SK-N-SH treated with all-trans-retinoic acid at 6 μM for 48 hours (cell line): ENCODE measurements around the gene MRPS33.

ENCODE experiments used
- ATAC-seq: fragments of 200-7000 bp; cut with Tn5 transposase; 3 replicates; pipeline ENCODE4 v1.9.1; 2020; ENCODE audit warnings: mild to moderate bottlenecking, moderate library complexity
- ARNTL ChIP-seq: fragments of 450-650 bp; formaldehyde crosslinking; IDR thresholded peaks from 2 replicates; pipeline ENCODE4 v1.5.0; 2020; ENCODE audit warnings: low read depth, mild to moderate bottlenecking, moderate library complexity, borderline replicate concordance
- BACH2 ChIP-seq: fragments of 250-450 bp; sonication (Bioruptor Pico); IDR thresholded peaks from 2 replicates; pipeline ENCODE4 v1.9.0; 2021; ENCODE audit warnings: mild to moderate bottlenecking, borderline replicate concordance
- CSDC2 ChIP-seq: fragments of 250-450 bp; sonication (Bioruptor Pico); IDR thresholded peaks from 2 replicates; pipeline ENCODE4 v1.5.0; 2020; ENCODE audit warnings: mild to moderate bottlenecking, moderate library complexity
- ESRRG ChIP-seq: fragments of 250-450 bp; sonication (Bioruptor Pico); IDR thresholded peaks from 2 replicates; pipeline ENCODE4 v1.6.1; 2021; ENCODE audit warnings: mild to moderate bottlenecking
- GLIS3 ChIP-seq: fragments of 250-450 bp; sonication (Bioruptor Pico); IDR thresholded peaks from 2 replicates; pipeline ENCODE4 v1.5.0; 2020; ENCODE audit warnings: mild to moderate bottlenecking, moderate library complexity
- ISL1 ChIP-seq: fragments of 250-450 bp; sonication (Bioruptor Pico); IDR thresholded peaks from 2 replicates; pipeline ENCODE4 v2.1.2; 2022; ENCODE audit warnings: mild to moderate bottlenecking, moderate library complexity
- OSR1 ChIP-seq: fragments of 250-450 bp; sonication (Bioruptor Pico); IDR thresholded peaks from 2 replicates; pipeline ENCODE4 v1.8.0; 2022; ENCODE audit warnings: moderate library complexity, mild to moderate bottlenecking, inconsistent platforms
- PATZ1 ChIP-seq: fragments of 250-450 bp; sonication (Bioruptor Pico); IDR thresholded peaks from 2 replicates; pipeline ENCODE4 v1.8.0; 2020; ENCODE audit warnings: mild to moderate bottlenecking, moderate library complexity, borderline replicate concordance
- PPARA ChIP-seq: fragments of 250-450 bp; sonication (Bioruptor Pico); IDR thresholded peaks from 2 replicates; pipeline ENCODE4 v1.5.0; 2020; ENCODE audit warnings: mild to moderate bottlenecking, borderline replicate concordance
- RARB ChIP-seq: fragments of 250-450 bp; sonication (Bioruptor Pico); IDR thresholded peaks from 2 replicates; pipeline ENCODE4 v1.8.0; 2021; ENCODE audit warnings: mild to moderate bottlenecking, moderate library complexity
- SNAI2 ChIP-seq: fragments of 250-450 bp; sonication (Bioruptor Pico); IDR thresholded peaks from 2 replicates; pipeline ENCODE4 v1.5.0; 2020; ENCODE audit warnings: mild to moderate bottlenecking, moderate library complexity
- TCF4 ChIP-seq: fragments of 250-450 bp; sonication (Bioruptor Pico); IDR thresholded peaks from 2 replicates; pipeline ENCODE4 v1.8.0; 2021; ENCODE audit warnings: mild to moderate bottlenecking, moderate library complexity, borderline replicate concordance
- TOX ChIP-seq: fragments of 250-450 bp; sonication (Bioruptor Pico); IDR thresholded peaks from 2 replicates; pipeline ENCODE4 v1.8.0; 2021; ENCODE audit warnings: mild to moderate bottlenecking, moderate library complexity, borderline replicate concordance
- TSHZ2 ChIP-seq: fragments of 250-450 bp; sonication (Bioruptor Pico); IDR thresholded peaks from 2 replicates; pipeline ENCODE4 v1.5.0; 2020; ENCODE audit warnings: mild to moderate bottlenecking, moderate library complexity
- ZC3H10 ChIP-seq: fragments of 250-450 bp; sonication (Bioruptor Pico); IDR thresholded peaks from 2 replicates; pipeline ENCODE4 v1.5.1; 2021; ENCODE audit warnings: mild to moderate bottlenecking, moderate library complexity
- ZFP3 ChIP-seq: fragments of 250-450 bp; sonication (Bioruptor Pico); IDR thresholded peaks from 2 replicates; pipeline ENCODE4 v1.5.0; 2020; ENCODE audit warnings: mild to moderate bottlenecking, moderate library complexity
- ZFP30 ChIP-seq: fragments of 450-650 bp; formaldehyde crosslinking; IDR thresholded peaks from 2 replicates; pipeline ENCODE4 v1.5.0; 2022; ENCODE audit warnings: mild to moderate bottlenecking, moderate library complexity
- ZNF565 ChIP-seq: fragments of 450-650 bp; formaldehyde crosslinking; conservative IDR thresholded peaks from 2 replicates; pipeline ENCODE4 v1.5.0; 2020; ENCODE audit warnings: low read depth, mild to moderate bottlenecking, moderate library complexity
- ZNF70 ChIP-seq: fragments of 450-650 bp; formaldehyde crosslinking; IDR thresholded peaks from 2 replicates; pipeline ENCODE4 v1.5.0; 2020; ENCODE audit warnings: mild to moderate bottlenecking, moderate library complexity
- TF ChIP-seq, protein P1 (sequence below): fragments of 250-450 bp; sonication (Bioruptor Pico); IDR thresholded peaks from 2 replicates; pipeline ENCODE4 v1.5.1; 2021; ENCODE audit warnings: mild to moderate bottlenecking, moderate library complexity
- TF ChIP-seq, protein P2 (sequence below): fragments of 250-450 bp; sonication (Bioruptor Pico); IDR thresholded peaks from 2 replicates; pipeline ENCODE4 v1.8.0; 2021; ENCODE audit warnings: low read depth, mild to moderate bottlenecking, moderate library complexity, borderline replicate concordance
- TF ChIP-seq, protein P3 (sequence below): fragments of 250-450 bp; sonication (Bioruptor Pico); IDR thresholded peaks from 2 replicates; pipeline ENCODE4 v1.5.1; 2020; ENCODE audit warnings: low read depth, mild to moderate bottlenecking, moderate library complexity

Gene MRPS33

GRCh38 chr7:141055146-141055545 lies 40.4 kb upstream of the MRPS33 start:
- TF ChIP-seq BACH2 (CRISPR knock-in tag) (no peak), TCF4 (no peak), ARNTL (CRISPR knock-in tag) (no peak), ESRRG (no peak), GLIS3 (no peak), CSDC2 (CRISPR knock-in tag) (no peak), ZC3H10 (CRISPR knock-in tag) (no peak), RARB (no peak), ZFP30 (CRISPR knock-in tag) (no peak), PATZ1 (CRISPR knock-in tag) (no peak), ZNF70 (no peak), SNAI2 (CRISPR knock-in tag) (no peak), TOX (CRISPR knock-in tag) (no peak), ZFP3 (CRISPR knock-in tag) (no peak), TSHZ2 (CRISPR knock-in tag) (no peak), ISL1 (CRISPR knock-in tag) (no peak), ZNF565 (CRISPR knock-in tag) (no peak)
- TF ChIP-seq, protein P1, sequence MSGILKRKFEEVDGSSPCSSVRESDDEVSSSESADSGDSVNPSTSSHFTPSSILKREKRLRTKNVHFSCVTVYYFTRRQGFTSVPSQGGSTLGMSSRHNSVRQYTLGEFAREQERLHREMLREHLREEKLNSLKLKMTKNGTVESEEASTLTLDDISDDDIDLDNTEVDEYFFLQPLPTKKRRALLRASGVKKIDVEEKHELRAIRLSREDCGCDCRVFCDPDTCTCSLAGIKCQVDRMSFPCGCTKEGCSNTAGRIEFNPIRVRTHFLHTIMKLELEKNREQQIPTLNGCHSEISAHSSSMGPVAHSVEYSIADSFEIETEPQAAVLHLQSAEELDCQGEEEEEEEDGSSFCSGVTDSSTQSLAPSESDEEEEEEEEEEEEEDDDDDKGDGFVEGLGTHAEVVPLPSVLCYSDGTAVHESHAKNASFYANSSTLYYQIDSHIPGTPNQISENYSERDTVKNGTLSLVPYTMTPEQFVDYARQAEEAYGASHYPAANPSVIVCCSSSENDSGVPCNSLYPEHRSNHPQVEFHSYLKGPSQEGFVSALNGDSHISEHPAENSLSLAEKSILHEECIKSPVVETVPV, result no peak
- TF ChIP-seq, protein P2, sequence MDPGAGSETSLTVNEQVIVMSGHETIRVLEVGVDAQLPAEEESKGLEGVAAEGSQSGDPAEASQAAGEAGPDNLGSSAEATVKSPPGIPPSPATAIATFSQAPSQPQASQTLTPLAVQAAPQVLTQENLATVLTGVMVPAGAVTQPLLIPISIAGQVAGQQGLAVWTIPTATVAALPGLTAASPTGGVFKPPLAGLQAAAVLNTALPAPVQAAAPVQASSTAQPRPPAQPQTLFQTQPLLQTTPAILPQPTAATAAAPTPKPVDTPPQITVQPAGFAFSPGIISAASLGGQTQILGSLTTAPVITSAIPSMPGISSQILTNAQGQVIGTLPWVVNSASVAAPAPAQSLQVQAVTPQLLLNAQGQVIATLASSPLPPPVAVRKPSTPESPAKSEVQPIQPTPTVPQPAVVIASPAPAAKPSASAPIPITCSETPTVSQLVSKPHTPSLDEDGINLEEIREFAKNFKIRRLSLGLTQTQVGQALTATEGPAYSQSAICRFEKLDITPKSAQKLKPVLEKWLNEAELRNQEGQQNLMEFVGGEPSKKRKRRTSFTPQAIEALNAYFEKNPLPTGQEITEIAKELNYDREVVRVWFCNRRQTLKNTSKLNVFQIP, result no peak
- TF ChIP-seq, protein P3, sequence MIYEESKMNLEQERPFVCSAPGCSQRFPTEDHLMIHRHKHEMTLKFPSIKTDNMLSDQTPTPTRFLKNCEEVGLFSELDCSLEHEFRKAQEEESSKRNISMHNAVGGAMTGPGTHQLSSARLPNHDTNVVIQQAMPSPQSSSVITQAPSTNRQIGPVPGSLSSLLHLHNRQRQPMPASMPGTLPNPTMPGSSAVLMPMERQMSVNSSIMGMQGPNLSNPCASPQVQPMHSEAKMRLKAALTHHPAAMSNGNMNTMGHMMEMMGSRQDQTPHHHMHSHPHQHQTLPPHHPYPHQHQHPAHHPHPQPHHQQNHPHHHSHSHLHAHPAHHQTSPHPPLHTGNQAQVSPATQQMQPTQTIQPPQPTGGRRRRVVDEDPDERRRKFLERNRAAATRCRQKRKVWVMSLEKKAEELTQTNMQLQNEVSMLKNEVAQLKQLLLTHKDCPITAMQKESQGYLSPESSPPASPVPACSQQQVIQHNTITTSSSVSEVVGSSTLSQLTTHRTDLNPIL, result no peak
- TF ChIP-seq, all 23 proteins: peak for 0
- no peak for ATAC-seq

DNA sequence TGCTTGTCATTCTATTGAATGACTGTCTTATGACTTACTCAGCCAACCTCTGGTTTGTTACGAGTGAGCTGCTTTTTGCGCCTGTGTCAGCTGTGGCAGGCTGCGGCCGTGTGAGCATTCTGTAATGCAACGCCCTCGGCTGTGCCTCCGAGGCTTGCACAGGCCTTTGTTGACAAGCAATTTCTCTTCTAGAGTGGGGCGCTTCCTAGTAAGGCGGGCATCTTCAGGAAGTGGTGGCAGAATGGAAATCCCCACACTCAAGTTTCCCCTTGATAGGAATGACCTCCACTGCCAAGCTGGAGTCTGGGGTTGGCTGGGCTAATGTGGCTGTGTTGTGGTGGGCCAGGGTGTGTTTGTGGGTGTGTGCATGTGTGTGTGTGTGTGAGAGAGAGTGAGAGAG lies 38.9 kb upstream of the MRPS33 start:
- no peak for ATAC-seq
- TF ChIP-seq ESRRG (no peak), PPARA (no peak), ISL1 (CRISPR knock-in tag) (no peak), RARB (no peak), PATZ1 (CRISPR knock-in tag) (no peak), CSDC2 (CRISPR knock-in tag) (no peak), OSR1 (CRISPR knock-in tag) (no peak), BACH2 (CRISPR knock-in tag) (no peak), ZFP3 (CRISPR knock-in tag) (no peak), ARNTL (CRISPR knock-in tag) (no peak), TCF4 (no peak)
- TF ChIP-seq, protein P2, result no peak
- TF ChIP-seq, protein P1, result no peak
